NCI-H1092 treated with DMSO at 0.1 percent for 48 hours (cell line): Measurements from ENCODE around the gene SLC66A2.

Source experiments
- DNase-seq: peaks from one replicate; lab custom pipeline; 2025; lab: John Stamatoyannopoulos, UW

The SLC66A2 gene

DNA sequence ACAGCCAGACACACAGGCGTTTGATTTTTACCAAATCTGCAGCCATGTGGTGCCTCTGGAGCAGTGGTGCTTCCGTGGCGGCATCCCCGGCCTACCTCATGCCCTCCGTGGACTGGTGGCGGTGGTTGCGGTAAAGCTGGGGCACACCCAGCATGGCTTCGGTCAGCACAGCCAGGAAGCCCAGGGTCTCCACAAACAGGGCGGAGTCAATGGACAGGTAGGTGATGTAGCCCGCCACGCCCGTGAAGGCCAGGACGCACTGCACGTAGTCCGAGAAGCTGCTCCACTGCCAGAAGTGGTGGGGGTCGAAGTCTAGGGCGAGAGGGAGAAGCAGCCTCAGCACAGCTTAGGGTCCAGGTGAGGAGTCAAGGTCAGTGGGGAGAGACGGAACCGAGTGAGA lies 32.4 kb downstream of the SLC66A2 start:
- DNase-seq: no peak

DNA sequence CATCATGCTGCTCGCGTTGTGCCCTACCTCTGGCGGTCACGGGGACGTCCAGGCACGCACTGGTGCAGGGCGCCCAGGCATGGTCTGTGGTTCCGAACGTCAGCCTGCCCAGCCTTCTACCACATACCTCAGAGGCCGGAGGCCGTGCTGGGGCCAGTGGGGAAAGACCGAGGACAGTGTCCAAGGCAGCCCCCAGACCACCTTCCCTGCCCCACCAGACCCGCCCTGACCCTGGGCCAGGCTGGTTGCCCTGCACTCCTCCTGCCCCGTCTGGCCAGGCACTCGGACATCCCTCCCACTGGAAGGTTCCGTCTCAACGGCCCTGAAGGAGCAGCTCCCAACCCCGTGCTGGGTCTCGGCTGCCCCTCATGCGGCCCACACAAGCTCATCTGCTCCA lies 32.8 kb downstream of the SLC66A2 start:
- DNase-seq: no peak

DNA sequence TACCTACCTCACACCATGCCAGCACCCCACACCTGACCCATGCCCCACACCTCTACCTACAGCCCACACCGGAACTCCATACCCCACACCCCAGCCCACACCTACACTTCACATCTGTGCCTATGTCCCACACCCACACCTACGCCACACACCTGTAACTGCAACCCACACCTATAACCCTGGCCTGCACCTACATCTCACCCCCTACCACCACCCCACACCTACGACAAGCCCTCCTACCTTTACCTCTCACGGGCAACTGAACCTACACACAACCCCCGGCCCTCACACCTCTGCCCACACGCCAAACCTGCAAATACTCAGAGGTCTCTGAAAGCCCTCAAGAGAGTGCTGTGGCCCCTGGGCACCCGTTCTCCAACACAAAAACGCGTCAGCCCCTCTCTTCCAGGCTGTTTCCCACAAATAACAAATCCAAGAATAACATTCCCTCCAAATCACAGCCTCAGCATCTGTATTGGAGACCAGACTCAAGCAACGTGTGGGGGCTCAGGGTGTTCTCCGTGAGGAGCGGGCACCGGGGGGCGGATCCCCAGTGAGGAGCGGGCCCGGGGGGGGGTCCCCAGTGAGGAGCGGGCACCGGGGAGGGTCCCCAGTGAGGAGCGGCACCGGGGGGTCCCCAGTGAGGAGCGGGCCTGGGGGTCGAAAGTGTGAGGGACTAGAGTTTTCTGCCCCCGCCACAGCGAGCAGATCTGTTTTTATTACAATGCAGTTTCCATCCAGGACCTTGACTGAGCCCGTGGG lies 33.4 kb downstream of the SLC66A2 start:
- DNase-seq: no peak

DNA sequence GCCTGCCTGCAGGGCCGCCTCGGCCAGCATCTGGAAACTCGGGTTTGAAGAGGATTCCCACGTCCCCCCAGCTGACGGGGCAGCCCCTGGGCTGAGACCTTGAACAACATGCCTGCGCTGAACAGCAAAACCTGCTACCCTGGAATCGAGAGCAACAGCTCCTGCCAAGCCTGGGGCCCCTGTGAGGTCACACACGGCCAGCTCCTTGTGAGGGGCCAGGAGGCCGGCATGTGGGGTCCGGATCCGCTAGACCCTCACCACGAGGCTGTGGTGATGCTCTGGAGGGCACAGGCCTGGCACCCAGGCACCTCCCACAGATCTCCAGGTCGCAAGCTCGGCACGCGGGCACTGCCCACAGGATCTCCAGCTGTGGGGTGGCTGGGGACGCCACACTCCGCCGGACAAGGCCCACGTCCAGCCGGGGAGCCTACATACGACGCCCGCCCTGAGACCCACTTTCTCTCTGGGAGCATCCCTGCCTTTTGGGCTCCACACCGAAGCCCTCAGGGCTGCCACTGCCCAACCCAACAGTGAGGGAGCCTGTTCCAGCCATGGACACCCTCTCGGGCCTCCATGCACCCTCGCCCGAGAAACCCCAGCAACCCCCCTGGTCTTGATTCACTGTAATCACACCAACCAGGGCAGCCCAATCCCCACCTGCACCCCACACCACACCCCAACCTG lies 34.1 kb downstream of the SLC66A2 start:
- DNase-seq: no peak

DNA sequence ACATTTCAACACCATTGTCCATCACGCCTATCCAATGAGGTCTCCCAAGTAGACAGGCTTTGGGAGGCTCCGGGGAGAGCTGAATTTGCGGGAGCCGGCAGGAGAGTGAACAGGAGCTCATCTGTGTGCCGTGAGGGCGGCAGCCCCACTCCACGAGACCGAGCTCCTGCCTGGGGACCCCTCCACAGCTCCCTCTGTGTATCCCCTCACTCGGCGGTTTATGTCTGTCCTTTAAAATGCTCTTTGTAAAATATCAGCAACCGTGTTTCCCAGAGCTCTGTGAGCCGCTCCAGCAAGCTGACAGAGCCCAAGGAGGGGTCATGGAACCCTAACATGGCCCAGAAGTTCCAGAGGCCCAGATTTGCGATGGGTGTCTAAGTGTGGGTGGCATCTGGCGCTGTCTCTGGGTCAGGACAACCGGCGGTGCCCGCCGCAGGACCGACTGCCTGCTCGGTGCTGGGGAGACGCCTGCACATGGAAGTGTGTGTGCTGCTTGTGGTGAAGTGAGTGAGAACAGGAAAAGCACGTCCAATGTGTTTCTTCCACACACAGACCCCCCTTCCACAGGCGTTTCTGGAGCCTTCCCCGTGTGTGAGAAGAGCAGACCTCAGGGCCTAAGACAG lies 34.8 kb downstream of the SLC66A2 start:
- no peak for DNase-seq

DNA sequence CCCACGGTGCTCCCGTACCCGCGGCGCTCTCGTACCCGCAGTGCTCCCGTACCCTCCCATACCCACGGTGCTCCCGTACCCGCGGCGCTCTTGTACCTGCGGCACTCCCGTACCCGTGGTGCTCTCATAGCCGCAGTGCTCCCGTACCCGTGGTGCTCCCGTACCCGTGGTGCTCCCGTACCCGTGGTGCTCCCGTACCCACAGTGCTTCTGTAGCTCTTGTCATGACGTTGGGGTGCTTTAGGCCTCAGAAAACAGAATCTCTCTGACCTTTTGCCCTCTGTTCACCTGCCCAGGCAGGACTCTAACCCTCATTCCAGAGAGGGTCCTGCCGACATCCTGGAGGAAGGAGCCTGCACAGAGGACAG lies 35.3 kb downstream of the SLC66A2 start:
- no peak for DNase-seq

DNA sequence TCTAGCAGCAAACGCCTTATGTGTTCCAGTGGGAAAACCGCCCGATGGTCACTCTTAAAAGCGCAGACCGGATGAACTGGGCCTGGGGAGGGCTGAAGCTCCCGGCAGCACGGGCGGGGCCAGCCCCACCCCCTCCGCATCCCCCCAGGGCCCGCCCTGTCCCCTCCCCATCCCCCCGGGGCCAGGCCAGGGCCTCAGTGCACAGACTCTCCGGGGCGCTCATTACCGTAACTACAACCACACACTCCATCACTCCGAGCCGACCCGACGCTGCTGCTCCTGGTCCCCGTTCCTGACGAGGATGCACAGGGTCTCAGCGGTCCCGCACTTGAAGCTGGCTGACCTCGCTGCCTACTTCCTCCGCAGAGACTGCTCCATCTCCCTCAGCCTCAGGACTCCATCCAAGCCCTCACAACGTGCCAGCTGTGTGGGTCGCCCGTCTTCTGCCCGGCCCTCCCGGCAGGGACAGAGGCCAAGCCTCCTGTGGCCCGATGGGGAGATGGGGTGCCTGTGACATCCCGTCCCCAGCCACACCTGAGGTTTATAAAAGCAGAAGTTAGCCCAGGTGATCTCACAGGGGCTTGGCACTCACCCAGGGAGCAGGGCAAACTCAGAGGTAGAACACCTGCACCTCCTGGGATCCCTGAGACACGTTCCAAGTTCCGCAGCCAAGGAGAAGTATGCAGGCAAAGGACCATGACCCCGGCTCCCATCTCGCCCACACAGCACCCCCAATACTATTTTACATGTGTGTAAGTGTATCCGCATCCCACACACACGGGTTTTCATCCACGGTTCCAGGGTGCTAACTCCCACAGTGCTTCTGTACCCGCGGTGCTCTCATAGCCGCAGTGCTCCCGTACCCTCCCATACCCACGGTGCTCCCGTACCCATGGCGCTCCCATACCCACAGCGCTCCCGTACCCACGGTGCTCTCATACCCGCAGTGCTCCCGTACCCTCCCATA lies 36.0 kb downstream of the SLC66A2 start:
- no peak for DNase-seq

GRCh38 chr18:79914614-79915160 lies 36.8 kb downstream of the SLC66A2 start:
- no peak for DNase-seq

DNA sequence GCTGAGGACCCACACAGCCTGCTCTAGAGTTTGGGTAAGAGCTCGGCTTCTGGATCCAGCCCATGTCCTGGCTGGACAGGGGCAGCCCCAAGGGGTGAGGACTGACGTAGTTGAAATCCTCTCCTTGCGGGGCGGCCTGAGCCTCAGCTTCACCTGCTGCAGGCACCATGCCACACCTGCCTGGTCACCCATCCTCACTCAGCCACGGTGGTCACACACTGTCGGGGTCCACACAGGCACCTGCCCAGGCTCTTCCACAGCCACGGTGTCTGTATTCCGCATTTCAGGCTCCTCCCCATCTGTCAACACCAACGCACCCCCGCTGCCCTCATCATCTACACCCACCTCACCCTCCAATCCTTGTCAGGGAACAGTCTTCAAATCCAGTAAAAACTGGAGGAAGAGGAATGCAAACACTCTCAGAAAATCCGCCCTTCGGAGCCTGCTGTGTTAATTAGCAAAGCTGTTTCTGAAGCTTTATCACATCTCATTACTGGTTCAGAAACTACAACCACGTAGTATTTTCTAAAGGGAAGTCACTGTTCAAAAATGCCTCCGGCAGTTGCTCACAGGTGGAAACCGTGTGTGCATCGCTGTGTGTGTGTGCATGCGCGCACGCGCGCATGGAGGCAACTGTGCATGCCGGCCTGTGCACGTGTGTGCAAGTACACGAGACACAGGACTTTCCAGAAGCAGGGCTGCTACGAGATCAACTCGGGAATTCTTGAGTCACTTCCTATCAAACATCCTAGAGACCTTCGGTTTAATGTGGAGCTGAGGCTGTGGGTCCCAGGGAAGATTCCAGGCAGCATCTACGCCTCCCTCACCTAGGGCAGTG lies 38.2 kb downstream of the SLC66A2 start:
- no peak for DNase-seq

- no peak for DNase-seq
Observed at GRCh38 chr18:79912409-79912991, 39.0 kb downstream of the SLC66A2 start.

DNA sequence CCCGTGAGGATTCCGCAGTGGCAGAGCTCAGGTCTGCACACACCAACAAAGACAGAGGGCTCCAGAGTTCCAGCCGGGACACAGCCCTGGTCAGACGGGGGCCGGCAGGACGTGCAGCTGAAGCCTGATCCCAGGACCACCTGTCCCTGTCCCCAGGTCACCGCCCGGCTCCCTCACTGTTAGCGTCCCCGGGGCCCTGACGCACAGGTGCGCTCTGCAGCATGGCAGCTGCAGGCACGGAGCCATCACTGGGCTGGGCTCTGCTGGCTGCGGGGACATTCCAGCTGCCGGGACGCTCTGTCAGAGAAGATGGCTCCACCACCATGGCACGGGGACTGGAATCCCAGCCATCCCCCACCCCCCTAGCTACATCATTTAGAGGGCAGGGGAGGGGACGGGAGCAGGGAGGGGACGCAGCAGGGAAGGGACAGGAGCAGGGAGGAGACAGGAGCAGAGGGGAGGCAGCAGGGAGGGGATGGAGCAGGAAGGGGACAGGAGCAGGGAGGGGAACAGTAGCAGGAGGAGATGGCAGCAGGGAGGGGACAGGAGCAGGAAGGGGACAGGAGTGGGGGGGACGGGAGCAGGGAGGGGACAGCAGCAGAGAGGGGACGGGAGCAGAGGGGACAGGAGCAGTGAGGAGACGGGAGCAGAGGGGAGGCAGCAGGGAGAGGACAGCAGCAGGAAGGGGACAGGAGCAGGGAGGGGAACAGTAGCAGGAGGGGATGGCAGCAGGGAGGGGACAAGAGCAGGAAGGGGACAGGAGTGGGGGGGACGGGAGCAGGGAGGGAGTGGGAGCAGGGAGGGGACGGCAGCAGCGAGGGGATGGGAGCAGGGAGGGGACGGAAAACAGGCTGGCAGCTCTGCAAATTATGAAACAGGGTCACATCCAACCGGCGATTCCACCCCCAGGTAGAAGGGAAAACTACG lies 39.8 kb downstream of the SLC66A2 start:
- DNase-seq: no peak

GRCh38 chr18:79910563-79911343 lies 40.7 kb downstream of the SLC66A2 start:
- no peak for DNase-seq

DNA sequence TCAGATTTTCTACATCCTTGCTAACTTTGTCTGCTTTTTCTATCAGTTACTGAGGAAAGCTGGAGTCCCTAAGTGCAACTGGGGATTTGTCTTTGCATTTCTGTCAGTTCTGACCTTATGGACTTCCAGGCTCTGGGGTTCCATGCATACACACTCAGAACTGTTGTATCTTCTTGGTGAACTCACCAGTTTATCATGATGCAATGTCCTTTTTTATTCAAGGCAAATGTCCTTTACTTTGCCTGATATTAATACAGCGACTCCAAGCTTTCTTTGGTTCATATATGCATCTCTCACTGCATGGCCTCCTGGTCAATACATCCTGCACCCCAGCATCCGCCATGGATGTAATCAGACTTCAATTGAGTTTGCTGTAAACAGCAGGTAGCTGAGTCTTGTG lies 44.7 kb downstream of the SLC66A2 start:
- DNase-seq: no peak

DNA sequence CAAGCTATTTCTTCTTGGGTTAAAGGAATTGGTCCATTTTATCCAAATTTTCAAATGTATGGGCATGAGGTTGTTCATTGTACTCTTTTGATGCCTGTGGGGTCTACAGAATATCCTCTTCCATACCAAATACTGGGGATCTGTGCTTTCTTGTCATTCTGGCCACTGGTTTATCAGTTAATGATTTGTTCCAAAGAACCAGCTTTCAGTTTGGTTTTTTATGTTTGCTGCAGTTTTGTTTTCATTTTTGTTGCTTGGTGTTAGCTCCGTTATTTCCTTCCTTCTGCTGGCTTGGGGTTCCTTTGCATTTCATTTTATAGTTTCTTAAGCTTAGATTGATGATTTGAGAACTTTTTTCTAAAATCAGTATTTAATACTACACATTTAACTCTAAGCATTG lies 45.5 kb downstream of the SLC66A2 start:
- DNase-seq: no peak

DNA sequence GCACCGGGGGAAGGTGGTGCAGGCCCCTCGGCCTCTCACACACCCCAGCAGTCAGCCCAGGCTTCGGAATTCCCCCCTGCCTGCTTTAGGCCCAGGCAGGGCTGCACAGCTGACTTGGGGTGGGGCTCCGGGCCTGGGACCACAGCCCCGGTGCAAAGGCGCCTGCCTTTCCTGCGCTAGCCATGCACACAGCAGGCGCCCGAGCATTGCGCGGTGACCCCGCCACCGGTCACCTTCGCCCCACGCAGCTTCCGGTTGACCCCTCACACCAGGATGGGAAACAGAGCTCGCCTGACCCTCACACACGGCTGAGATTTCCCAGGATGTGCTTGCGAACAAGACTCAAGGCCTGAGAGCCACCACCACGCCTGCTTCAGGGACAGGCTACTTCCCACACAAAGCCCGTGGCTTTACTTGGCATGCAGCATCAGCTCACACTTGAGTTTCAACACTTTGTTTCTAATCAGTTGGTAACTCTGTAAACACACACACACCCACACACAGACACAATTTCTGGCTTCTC lies 46.0 kb downstream of the SLC66A2 start:
- no peak for DNase-seq

DNA sequence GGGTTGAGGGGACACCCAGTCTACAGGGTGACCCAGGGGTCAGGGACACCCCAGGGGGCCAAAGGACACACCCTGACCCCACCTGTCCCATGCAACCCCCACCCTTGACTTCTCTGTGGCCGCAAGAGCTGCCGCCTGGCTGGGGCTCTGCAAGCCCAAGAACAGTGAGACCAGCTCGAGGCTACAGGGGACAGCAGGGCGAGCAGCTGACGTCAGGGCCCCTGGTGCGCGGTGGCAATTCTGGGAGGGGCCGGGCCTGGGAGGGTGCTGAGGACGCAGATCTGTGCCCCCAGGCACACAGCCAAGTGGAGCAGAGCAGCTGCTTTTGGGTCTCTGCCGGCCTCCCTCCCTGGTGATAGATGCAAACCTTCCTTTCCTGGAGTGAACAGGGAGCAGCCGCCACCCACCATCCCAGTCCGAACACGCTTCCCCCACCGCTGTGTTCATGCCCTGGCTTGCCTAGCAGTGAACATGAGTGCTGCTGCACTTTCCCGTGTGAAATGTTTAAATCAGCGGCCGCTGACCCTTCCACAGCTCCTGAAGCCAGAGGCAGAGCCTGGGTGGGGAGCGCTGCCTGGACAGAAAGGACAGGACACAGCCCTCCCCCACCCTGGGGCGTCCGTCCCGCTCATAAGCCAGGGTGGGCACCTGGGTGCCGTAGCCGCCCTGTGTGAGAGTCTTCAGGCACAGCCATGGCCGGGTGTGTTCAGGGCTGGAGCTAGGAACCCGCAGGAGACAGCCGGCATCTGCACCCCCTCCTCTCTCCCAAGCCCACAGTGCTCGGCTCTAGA lies 46.9 kb downstream of the SLC66A2 start:
- no peak for DNase-seq

DNA sequence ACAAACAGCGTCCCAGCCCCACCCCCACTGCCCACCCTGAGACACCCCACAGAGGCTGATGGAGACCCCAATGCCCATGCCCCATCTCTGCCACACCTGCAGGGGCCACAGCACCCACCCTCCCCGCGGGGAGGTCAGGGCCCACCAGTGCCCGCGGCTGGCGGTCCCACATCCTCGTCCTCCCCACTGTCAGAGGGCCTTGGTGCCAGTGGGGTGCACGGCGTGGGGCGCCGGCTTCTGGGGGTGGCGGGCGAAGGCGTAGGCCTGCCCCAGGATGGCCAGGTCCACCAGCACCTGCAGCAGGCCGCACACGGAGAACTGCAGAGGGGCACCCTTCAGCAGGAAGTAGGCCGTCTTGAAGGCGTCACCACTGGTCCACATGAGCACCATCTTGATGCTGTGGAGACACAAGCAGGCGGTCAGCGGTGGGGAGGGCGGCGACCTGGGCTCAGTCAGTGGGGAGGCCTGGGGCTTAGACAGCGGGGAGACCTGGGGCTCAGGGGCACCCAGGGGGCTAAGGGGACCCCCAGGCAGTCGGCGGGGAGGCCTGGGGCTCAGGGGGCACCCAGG lies 47.6 kb downstream of the SLC66A2 start:
- no peak for DNase-seq
